H1 (cell line): Measurements from ENCODE around the gene NEK4. TPM values are rescaled to one million over a fixed set of nuclear protein-coding genes. Genes with fewer than 3 reads are reported as not detected.

Source experiments
- polyA plus RNA-seq, 7 experiments: library from polyadenylated mRNA; depleted of rRNA in 3 of 7; stranded (reverse) in 5 of 7; unstranded in 2 of 7; fragments of >200 nt in 5 of 7; fragments of 200-250 nt in 2 of 7; gene quantifications; 1 replicate in 5 of 7; 2 replicates in 1 of 7; 4 replicates in 1 of 7; pipeline versions ENCODE4 v1.2.1 to v1.2.3, GENCODE V29; 2011 to 2013; ENCODE audit warnings: missing spikeins in 2 of 7, mixed read lengths in 2 of 7
- small RNA-seq: library from polyadenylated mRNA; stranded (forward); fragments of <200 nt; extraction: miRNeasy Mini kit (QIAGEN cat#:217004); gene quantifications from one replicate; pipeline ENCODE3, GENCODE V24; 2013; ENCODE audit not compliant: insufficient read depth
- total RNA-seq: library from RNA; stranded (reverse); fragmentation: NEBNext Ultra II Directional; extraction: Animal tissue kit (Norgen Biotek cat#: 25700); gene quantifications from 2 replicates; pipeline ENCODE4 v1.2.1, GENCODE V29; 2021

NEK4 gene
- total and polyA plus RNA-seq, 2 of the 8 experiments (the other 6 are each of a cell fraction or from before 2014, with no cell fraction given) = 7.5 to 40.0 TPM

Small RNA genes lying within 50 kb of the gene (small RNA-seq; reads per million reads assigned to genes)
- not detected for gene AC006254.2
- 1,173 reads per million, percentile 99 among the genes with 10 or more reads in this experiment for gene RF00569
- gene RF01183 = not detected
- 2.7 reads per million, percentile 33 among the genes with 10 or more reads in this experiment for gene SNORD19
- not detected for gene SNORD19B
- 1,481 reads per million, percentile 99 among the genes with 10 or more reads in this experiment for gene SNORD69

Other genes starting within 250 kb of the NEK4 start
- 331 and 367 TPM in 2 replicates for gene NT5DC2, start 237.1 kb downstream of the NEK4 start, total RNA-seq
- gene NT5DC2, start 237.1 kb downstream of the NEK4 start, polyA plus RNA-seq (2011; rRNA removed) = 477 and 618 TPM in 2 replicates
- gene UQCC5, start 234.3 kb downstream of the NEK4 start, total RNA-seq = 37.7 and 39.3 TPM in 2 replicates
- gene UQCC5, start 234.3 kb downstream of the NEK4 start, polyA plus RNA-seq (2011; rRNA removed) = 35.0 and 45.0 TPM in 2 replicates
- gene PBRM1, start 85.0 kb downstream of the NEK4 start, total RNA-seq = 65.8 and 65.9 TPM in 2 replicates
- gene PBRM1, start 85.0 kb downstream of the NEK4 start, polyA plus RNA-seq (2011; rRNA removed) = 17.0 and 19.3 TPM in 2 replicates
- gene GNL3, start 84.9 kb downstream of the NEK4 start, total RNA-seq = 174 and 184 TPM in 2 replicates
- 35.7 and 45.5 TPM in 2 replicates for gene GNL3, start 84.9 kb downstream of the NEK4 start, polyA plus RNA-seq (2011; rRNA removed)
- 33.6 and 33.8 TPM in 2 replicates for gene GLT8D1, start 65.1 kb downstream of the NEK4 start, total RNA-seq
- gene GLT8D1, start 65.1 kb downstream of the NEK4 start, polyA plus RNA-seq (2011; rRNA removed) = 23.2 and 29.0 TPM in 2 replicates
- 102 and 104 TPM in 2 replicates for gene SPCS1, start 64.8 kb downstream of the NEK4 start, total RNA-seq
- 185 and 191 TPM in 2 replicates for gene SPCS1, start 64.8 kb downstream of the NEK4 start, polyA plus RNA-seq (2011; rRNA removed)
- gene ITIH1, start 6.7 kb upstream of the NEK4 start, total RNA-seq = not detected in 2 replicates
- gene ITIH1, start 6.7 kb upstream of the NEK4 start, polyA plus RNA-seq (2011; rRNA removed) = not detected in 2 replicates
- not detected in 2 replicates for gene ITIH3, start 23.9 kb upstream of the NEK4 start, total RNA-seq
- gene ITIH3, start 23.9 kb upstream of the NEK4 start, polyA plus RNA-seq (2011; rRNA removed) = not detected in 2 replicates
- 0.78 and 3.7 TPM in 2 replicates for gene ITIH4, start 59.7 kb upstream of the NEK4 start, total RNA-seq
- 3.2 and 3.4 TPM in 2 replicates for gene ITIH4, start 59.7 kb upstream of the NEK4 start, polyA plus RNA-seq (2011; rRNA removed)
- 0.84 and 2.4 TPM in 2 replicates for gene MUSTN1, start 64.1 kb upstream of the NEK4 start, total RNA-seq
- gene MUSTN1, start 64.1 kb upstream of the NEK4 start, polyA plus RNA-seq (2011; rRNA removed) = 1.1 and 3.0 TPM in 2 replicates
- gene STIMATE, start 126.6 kb upstream of the NEK4 start, total RNA-seq = 22.1 and 23.0 TPM in 2 replicates
- gene STIMATE, start 126.6 kb upstream of the NEK4 start, polyA plus RNA-seq (2011; rRNA removed) = 17.5 and 33.0 TPM in 2 replicates